Endothelial cell of umbilical vein (primary cell): ENCODE results near the gene STAP1. TPM values are rescaled to one million over a fixed set of nuclear protein-coding genes. Genes with fewer than 3 reads are reported as not detected.

ENCODE experiments used
- BruUV-seq: library from RNA; stranded (reverse); fragments of 400-500 nt; replicated peaks from 2 replicates; lab custom pipeline; 2021; lab: Mats Ljungman, UMichigan
- CTCF ChIA-PET: fragments of 300-600, 350-600 bp; sonication (Branson Sonifier 250); formaldehyde crosslinking; loops from one replicate; lab custom pipeline; 2021; ENCODE audit warnings: antibody characterized with exemption, inconsistent platforms; lab: Charles Lee
- POLR2A ChIA-PET: fragments of 300-600, 350-600 bp; sonication (Branson Sonifier 250); formaldehyde crosslinking; loops from one replicate; lab custom pipeline; 2021; ENCODE audit warnings: antibody characterized with exemption, inconsistent platforms; lab: Charles Lee
- DNase-seq: peaks from one replicate; pipeline ENCODE4 v3.0.0-alpha.2; 2011; ENCODE audit warnings: low read depth, low spot score
- FAIRE-seq: peaks from 2 replicates; lab custom pipeline; 2011; peaks lifted over from hg19 to GRCh38; lab: Jason Lieb, UNC
- H2AFZ ChIP-seq: 2 replicates; pipeline ENCODE4 v1.6.0; 2012; ENCODE audit warnings: low read depth, low read length, control low read depth, inconsistent platforms
- H3K27ac ChIP-seq: 2 replicates; pipeline ENCODE4 v1.5.1; 2011; ENCODE audit warnings: low read depth, mild to moderate bottlenecking, control low read depth, low read length, moderate library complexity; ENCODE audit not compliant: insufficient read depth
- H3K27me3 ChIP-seq, 2 experiments: 2 replicates each; pipeline versions ENCODE4 v1.6.0 to v1.6.1; 2011; ENCODE audit warnings: low read length in 2 of 2, mixed read lengths in 1 of 2; ENCODE audit not compliant: control insufficient read depth in 2 of 2, insufficient read depth in 2 of 2
- H3K36me3 ChIP-seq, 2 experiments: 2 replicates in 1 of 2; 3 replicates in 1 of 2; pipeline ENCODE4 v1.5.1; 2011; ENCODE audit warnings: low read length in 2 of 2, mild to moderate bottlenecking in 1 of 2, moderate library complexity in 1 of 2; ENCODE audit not compliant: control insufficient read depth in 2 of 2, insufficient read depth in 2 of 2; ENCODE audit errors: extremely low read depth in 1 of 2
- H3K4me1 ChIP-seq: 3 replicates; pipeline ENCODE4 v1.5.1; 2011; ENCODE audit warnings: mild to moderate bottlenecking, low read length; ENCODE audit not compliant: control insufficient read depth, insufficient read depth; ENCODE audit errors: extremely low read depth
- H3K4me2 ChIP-seq: 2 replicates; pipeline ENCODE4 v1.6.1; 2011; ENCODE audit warnings: low read length, control low read depth, mixed read lengths; ENCODE audit not compliant: insufficient read depth
- H3K4me3 ChIP-seq, 3 experiments: fragments of 200-600 bp in 1 of 3; sonication (generic), shearing (Covaris generic) in 1 of 3; replicated peaks in 1 of 3; 2 replicates each; pipeline ENCODE4 v1.5.1; 2011 to 2016; ENCODE audit warnings: control low read depth in 3 of 3, low read length in 3 of 3, mild to moderate bottlenecking in 2 of 3, inconsistent platforms in 1 of 3, low read depth in 1 of 3, moderate library complexity in 1 of 3; ENCODE audit not compliant: insufficient read depth in 1 of 3
- H3K79me2 ChIP-seq: 2 replicates; pipeline ENCODE4 v1.6.0; 2012; ENCODE audit warnings: low read length, inconsistent platforms; ENCODE audit not compliant: control insufficient read depth, insufficient read depth
- H3K9ac ChIP-seq: replicated peaks from 2 replicates; pipeline ENCODE3; 2011; ENCODE audit warnings: low read length, control low read depth; ENCODE audit not compliant: insufficient read depth; ENCODE audit errors: extremely low read depth
- H3K9me1 ChIP-seq: replicated peaks from 3 replicates; pipeline ENCODE4 v1.6.0; 2011; ENCODE audit warnings: mild to moderate bottlenecking, low read length; ENCODE audit not compliant: control insufficient read depth, insufficient read depth; ENCODE audit errors: extremely low read depth
- H3K9me3 ChIP-seq: replicated peaks from 2 replicates; pipeline ENCODE4 v1.5.1; 2012; ENCODE audit warnings: low read length, inconsistent platforms; ENCODE audit not compliant: control insufficient read depth, insufficient read depth
- H4K20me1 ChIP-seq: replicated peaks from 2 replicates; pipeline ENCODE3; 2011; ENCODE audit warnings: mild to moderate bottlenecking, low read length; ENCODE audit not compliant: control insufficient read depth, insufficient read depth; ENCODE audit errors: extremely low read depth
- CTCF ChIP-seq, 2 donors: IDR thresholded peaks; 1 replicate in 1 of 2; 2 replicates in 1 of 2; pipeline ENCODE4 v1.5.1; 2011; ENCODE audit warnings: low read length in 2 of 2, mild to moderate bottlenecking in 2 of 2, moderate library complexity in 2 of 2, control low read depth in 1 of 2, inconsistent platforms in 1 of 2, low read depth in 1 of 2; ENCODE audit not compliant: insufficient read depth in 1 of 2; ENCODE audit errors: extremely low read depth in 1 of 2
- EZH2 ChIP-seq: IDR thresholded peaks from 2 replicates; pipeline ENCODE4 v1.6.1; 2012; ENCODE audit warnings: borderline replicate concordance, low read depth, mild to moderate bottlenecking, moderate library complexity, low read length, inconsistent platforms; ENCODE audit not compliant: severe bottlenecking
- FOS ChIP-seq: IDR thresholded peaks from 2 replicates; pipeline ENCODE4 v1.6.1; 2011; ENCODE audit warnings: mild to moderate bottlenecking, low read length, moderate library complexity, borderline replicate concordance; ENCODE audit not compliant: insufficient read depth
- GATA2 ChIP-seq: IDR thresholded peaks from 2 replicates; pipeline ENCODE4 v1.7.0; 2011; ENCODE audit warnings: low read depth, mild to moderate bottlenecking, moderate library complexity, mixed read lengths, low read length; ENCODE audit not compliant: insufficient read length, insufficient read depth
- JUN ChIP-seq: IDR thresholded peaks from 2 replicates; pipeline ENCODE4 v1.6.1; 2011; ENCODE audit warnings: borderline replicate concordance, low read depth; ENCODE audit not compliant: insufficient read length, insufficient read depth
- MAX ChIP-seq: IDR thresholded peaks from 2 replicates; pipeline ENCODE4 v1.6.1; 2011; ENCODE audit not compliant: insufficient read depth, insufficient read length
- MYC ChIP-seq: IDR thresholded peaks from one replicate; pipeline ENCODE4 v1.6.1; 2011; ENCODE audit warnings: mild to moderate bottlenecking, low read depth, low read length
- POLR2A ChIP-seq: IDR thresholded peaks from 2 replicates; pipeline ENCODE4 v1.6.1; 2012; ENCODE audit warnings: low read depth, mild to moderate bottlenecking, control low read depth, low read length
- POLR2AphosphoS5 ChIP-seq: IDR thresholded peaks from 2 replicates; pipeline ENCODE4 v1.6.1; 2012; ENCODE audit warnings: low read depth, mild to moderate bottlenecking, control low read depth, low read length, moderate library complexity; ENCODE audit not compliant: insufficient read depth
- dilution Hi-C: fragments of 300-500 bp; cut with MboI; formaldehyde crosslinking; loops from one replicate; pipeline ENCODE4 v1.15.0; 2019; ENCODE audit warnings: low sequenced_read_pairs; ENCODE audit not compliant: extremely low pct_ligation_motif_present
- intact Hi-C: fragments of 100-400 bp; cut with micrococcal nuclease; formaldehyde crosslinking; loops from one replicate; pipeline ENCODE4 v1.10.0; 2022
- polyA plus RNA-seq, 4 experiments: library from polyadenylated mRNA; depleted of rRNA in 3 of 4; stranded (reverse) in 3 of 4; unstranded in 1 of 4; fragments of >200 nt; gene quantifications; 2 replicates each; pipeline versions ENCODE4 v1.2.1 to v1.2.3, GENCODE V29; 2011 to 2012; ENCODE audit warnings: missing spikeins in 1 of 4
- total RNA-seq: library from RNA; stranded (reverse); gene quantifications from 2 replicates; pipeline ENCODE4 v1.2.3, GENCODE V29; 2021

The STAP1 gene
- total and polyA plus RNA-seq, 2 donors (not counting 3 experiments of a cell fraction or from before 2014, with no cell fraction given): not detected

- H3K27ac ChIP-seq: no peak overlapping the region
- H3K4me1 ChIP-seq: no peaks in the 10 kb centered on the region
- DNase-seq (no peak), FAIRE-seq (no peak)
- H3K79me2 ChIP-seq: no peaks in the 10 kb centered on the region
- no peak for TF ChIP-seq MYC
- no peak for TF ChIP-seq JUN
- TF ChIP-seq POLR2A: no peak
- no peak for TF ChIP-seq FOS
- TF ChIP-seq MAX: no peak
- no peaks in the 10 kb centered on the region for H3K9me3 ChIP-seq
- H2AFZ ChIP-seq: no peak overlapping the region
- no peak overlapping the region for H3K4me3 ChIP-seq
- H3K9ac ChIP-seq: no peak overlapping the region
- dilution Hi-C loops (no loop called here), intact Hi-C loops (no loop called here)
- H3K36me3 ChIP-seq: no peaks in the 10 kb centered on the region
- ChIA-PET CTCF (no interaction called here), POLR2A (no interaction called here)
- no peaks in the 10 kb centered on the region for H3K27me3 ChIP-seq
- H4K20me1 ChIP-seq: no peaks in the 10 kb centered on the region
- no peak overlapping the region for H3K4me2 ChIP-seq
- no TSS peak for BruUV-seq
- no peaks in the 10 kb centered on the region for H3K9me1 ChIP-seq
Measured at GRCh38 chr4:67575232-67576058, 16.9 kb downstream of the STAP1 start.

- no peak for FAIRE-seq
- H3K36me3 ChIP-seq: no peaks in the 10 kb centered on the region
- H3K79me2 ChIP-seq: no peaks in the 10 kb centered on the region
- H3K4me2 ChIP-seq: no peak overlapping the region
- H4K20me1 ChIP-seq: no peaks in the 10 kb centered on the region
- no peak overlapping the region for H2AFZ ChIP-seq
- no peak for TF ChIP-seq MYC
- TF ChIP-seq FOS: no peak
- no peak for TF ChIP-seq EZH2
- no peak for TF ChIP-seq CTCF (IDR thresholded peaks at IDR 0.05; ENCODE audit: extremely low read depth in 1 of 2, insufficient read depth in 1 of 2, low read depth in 1 of 2, low read length in 2 of 2)
- no peak for TF ChIP-seq MAX
- no peak for TF ChIP-seq POLR2AphosphoS5
- TF ChIP-seq POLR2A: no peak
- TF ChIP-seq JUN: no peak
- TF ChIP-seq GATA2: no peak
- H3K4me1 ChIP-seq: no peaks in the 10 kb centered on the region
- BruUV-seq: no TSS peak
- H3K9ac ChIP-seq: no peak overlapping the region
- H3K4me3 ChIP-seq: no peak overlapping the region
- H3K27ac ChIP-seq: no peak overlapping the region
- ChIA-PET POLR2A (no interaction called here), CTCF (no interaction called here)
- no peaks in the 10 kb centered on the region for H3K9me1 ChIP-seq
- intact Hi-C loops (no loop called here), dilution Hi-C loops (no loop called here)
- DNase-seq: no peak
- no peaks in the 10 kb centered on the region for H3K27me3 ChIP-seq
- H3K9me3 ChIP-seq: no peaks in the 10 kb centered on the region
Measured at GRCh38 chr4:67576059-67576466, 17.5 kb downstream of the STAP1 start.
